Hematopoietic multipotent progenitor cell treated with erythropoietin and hydrocortisone succinate and interleukin-3 and kit ligand, for 6 days (in vitro differentiated cells): ENCODE measurements around the gene TSPAN31.

Experiments
- DNase-seq: peaks from one replicate; pipeline ENCODE4 v3.0.0-alpha.2; 2015

Gene TSPAN31

DNA sequence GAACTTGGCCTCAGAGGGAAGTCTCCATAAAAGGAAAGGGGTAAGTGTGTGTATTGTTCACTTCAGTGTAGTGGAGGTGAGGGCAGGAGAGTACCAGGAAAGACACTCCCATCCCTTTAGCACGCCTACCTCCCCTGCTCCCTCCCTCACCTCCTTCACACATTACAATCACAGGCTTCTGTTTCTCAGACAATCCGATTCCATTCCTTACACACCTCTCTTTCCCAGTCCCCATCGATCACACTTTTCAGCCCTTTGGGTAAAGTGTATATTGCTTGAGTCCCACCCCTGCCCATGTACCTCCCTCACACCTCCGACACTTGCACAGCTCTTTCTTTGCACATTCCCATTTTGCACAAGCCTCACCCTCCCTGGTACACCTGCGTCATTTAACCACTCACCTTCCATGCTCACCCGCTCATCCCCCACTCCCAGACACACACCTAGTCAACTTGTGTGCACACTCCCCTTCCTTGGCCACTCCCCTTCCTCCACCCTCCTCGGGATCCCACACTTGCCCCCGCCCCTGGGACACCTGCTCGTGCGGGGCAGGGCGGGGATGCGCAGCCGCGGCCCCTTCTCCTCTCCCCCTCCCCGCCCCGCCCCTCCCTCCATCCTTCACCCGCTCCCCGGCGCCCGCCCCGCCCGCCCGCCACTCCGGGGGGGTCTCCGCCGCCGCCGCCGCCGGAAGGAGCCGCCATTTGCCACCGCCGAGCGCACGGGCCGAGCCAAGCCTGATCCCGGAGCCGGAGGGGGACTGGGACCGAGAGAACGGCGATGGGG is 9.8 kb downstream of the TSPAN31 start, which contains the start of gene MARCHF9:
TSS of gene MARCHF9 (plus strand) at position 693 of the 783 bp plus-strand sequence. CDS start 426 bp downstream, outside the sequence.
- peak; percentile 74 for DNase-seq

DNA sequence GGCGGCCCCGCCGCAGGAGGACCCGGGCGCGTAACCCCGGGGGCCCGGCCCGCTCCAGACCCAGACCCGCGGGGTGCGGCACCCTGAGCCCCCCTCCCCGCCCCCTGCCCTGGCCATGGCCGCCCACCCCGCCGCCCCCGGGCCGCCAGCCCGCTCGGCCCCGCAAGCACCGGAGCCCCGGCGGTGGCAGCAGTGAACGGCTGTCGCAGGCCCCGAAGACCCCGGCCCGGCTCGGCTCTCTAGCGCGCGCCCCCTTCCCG is 10.3 kb downstream of the TSPAN31 start:
- no peak for DNase-seq

DNA sequence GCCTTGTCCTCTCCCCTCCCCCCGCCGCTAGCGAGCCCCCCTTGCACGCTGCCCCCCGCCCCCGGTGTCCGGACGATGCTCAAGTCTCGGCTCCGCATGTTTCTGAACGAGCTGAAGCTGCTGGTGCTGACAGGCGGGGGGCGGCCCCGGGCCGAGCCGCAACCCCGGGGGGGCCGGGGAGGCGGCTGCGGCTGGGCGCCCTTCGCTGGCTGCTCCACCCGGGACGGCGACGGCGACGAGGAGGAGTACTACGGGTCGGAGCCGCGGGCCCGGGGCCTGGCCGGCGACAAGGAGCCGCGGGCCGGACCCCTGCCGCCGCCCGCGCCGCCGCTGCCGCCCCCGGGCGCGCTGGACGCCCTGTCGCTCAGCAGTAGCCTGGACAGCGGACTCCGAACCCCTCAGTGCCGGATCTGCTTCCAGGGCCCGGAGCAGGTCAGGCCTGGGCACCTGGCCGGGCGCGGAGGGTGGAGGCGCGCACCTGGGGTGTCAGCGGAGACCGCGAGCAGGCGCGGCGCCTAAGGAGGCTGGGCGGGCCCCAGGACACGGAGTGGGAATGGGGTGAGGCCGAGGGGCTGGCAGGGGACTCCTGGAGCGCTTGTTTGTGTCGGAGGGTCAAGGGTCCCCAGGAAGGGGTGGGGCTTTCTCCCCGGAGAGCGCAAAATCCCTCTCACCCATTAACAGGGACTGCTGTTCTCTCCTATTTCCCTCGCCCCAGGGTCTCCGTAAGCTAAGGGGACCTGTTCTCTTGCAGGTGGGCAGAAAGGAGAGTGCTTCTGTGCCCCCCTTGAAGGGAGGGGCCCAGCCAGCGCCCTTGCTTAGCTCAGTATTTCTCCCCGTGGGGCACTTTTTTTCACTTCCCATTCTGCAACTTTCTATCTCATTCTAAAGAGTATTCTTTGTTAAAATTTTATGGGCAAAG is 10.9 kb downstream of the TSPAN31 start:
- peak; percentile 36 for DNase-seq

DNA sequence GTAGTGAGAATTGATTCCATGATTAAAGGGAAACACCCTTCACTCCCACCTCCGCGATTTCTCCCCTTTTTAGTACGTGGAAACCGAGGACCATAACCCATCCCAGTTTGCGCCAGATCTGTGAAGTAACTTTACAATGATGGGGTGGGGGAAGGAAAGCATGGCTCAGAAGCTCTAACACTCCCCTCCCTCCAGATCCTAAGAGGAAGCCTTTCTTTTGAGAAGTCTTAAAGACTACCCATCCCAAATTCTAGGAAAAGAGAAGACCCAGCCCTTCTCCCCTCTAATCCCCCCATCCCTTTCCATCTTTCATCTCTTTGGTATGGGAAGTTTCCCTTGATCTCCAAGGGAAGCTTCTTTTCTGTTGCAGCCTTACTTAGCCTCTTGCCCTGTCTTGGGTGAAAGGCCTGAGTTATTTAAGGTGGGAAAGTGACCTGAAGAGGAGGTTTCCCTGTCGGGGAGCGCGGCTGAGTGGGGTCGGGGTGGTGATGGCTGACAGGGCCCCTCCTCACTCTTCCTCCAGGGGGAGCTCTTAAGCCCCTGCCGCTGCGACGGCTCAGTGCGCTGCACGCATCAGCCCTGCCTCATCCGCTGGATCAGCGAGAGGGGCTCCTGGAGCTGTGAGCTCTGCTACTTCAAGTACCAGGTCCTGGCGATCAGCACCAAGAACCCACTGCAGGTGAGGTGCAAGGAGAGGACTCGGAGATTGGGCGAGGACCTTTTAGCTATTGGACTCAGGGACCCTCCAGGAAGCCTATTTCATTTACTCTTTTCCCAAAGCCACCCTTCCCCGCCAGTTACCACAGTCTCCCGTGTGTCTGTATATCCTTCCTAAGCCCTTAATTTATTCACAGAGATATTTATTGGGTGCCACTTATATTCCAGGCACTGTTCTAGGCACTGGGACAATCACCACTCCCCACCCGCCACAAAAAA is 11.8 kb downstream of the TSPAN31 start:
- DNase-seq, result peak; percentile 87

DNA sequence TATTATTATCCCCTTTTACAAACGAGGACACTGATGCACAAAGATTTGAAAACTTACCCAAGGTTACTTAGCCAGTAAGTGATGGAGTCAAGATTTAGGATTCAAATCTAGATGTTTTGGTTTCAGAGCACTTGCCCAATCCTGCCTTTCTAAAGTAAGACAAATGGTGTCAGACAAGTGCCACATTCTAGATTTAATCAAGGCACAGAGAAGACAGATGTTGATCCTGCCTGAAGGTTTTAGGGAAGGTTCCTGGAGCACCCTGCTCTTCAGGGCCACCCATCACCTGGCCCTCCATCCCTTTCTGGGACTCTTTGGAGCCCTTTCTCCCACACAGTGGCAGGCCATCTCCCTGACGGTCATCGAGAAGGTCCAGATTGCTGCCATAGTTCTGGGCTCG is 12.9 kb downstream of the TSPAN31 start:
- DNase-seq, result no peak

DNA sequence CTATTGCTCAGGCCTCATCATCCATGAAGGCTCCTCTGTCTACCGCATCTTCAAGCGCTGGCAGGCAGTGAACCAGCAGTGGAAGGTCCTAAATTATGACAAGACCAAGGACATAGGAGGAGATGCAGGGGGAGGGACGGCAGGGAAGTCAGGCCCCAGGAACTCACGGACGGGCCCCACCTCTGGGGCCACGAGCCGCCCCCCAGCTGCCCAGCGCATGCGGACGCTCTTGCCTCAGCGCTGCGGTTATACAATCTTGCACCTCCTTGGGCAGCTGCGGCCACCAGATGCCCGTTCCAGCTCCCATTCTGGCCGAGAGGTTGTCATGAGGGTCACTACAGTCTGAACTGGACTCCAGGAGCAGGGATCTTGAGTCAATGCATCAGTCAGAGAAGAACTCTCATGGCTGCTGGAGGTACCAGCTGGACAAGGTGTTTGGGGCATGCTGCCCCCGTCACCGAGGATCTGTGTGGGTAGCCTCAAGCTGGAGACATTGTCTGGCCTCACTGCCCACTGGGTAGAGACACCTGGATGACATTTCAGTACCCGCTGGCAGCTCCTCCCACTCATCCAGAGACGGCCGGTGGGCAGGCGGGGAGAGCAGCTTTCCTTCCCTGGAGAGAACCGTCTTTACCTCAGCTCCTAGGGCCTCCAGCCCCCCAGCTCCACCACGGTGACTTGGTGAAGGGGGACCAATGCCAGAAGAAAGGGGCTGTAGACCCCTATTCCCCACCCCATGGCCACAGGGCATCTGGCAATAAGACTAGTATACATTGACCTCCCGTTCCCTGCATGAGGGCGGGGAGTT is 13.9 kb downstream of the TSPAN31 start:
- no peak for DNase-seq

DNA sequence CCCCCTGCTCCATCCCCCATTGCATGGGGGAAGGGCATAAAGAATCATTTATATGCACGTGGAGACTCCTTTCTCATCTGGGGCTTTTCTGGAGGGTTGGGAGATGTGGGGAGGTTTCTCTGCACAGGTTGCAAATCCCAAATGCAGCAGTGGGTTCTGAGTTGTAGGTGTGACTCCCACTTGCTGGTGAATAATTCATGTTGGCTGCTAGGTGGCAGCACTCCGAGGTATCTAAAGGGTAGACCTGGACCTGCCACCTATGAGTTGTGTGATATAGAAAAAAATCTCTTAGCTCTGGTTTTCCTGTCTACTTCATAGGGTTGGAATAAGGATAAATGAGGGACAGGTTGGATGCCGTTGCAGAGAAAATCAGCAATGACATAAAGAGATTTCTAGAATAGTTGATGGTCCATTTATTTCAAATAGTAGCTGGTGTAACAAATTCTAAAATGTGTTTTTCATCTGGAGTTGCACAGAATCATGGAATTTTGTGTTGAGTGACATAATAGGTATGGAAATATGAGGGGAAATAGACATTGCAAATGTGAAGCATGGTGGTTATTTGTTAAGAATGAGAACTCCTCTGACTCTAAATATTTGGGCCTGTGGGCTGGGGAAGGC is 14.6 kb downstream of the TSPAN31 start:
- DNase-seq, result peak; percentile 74

DNA sequence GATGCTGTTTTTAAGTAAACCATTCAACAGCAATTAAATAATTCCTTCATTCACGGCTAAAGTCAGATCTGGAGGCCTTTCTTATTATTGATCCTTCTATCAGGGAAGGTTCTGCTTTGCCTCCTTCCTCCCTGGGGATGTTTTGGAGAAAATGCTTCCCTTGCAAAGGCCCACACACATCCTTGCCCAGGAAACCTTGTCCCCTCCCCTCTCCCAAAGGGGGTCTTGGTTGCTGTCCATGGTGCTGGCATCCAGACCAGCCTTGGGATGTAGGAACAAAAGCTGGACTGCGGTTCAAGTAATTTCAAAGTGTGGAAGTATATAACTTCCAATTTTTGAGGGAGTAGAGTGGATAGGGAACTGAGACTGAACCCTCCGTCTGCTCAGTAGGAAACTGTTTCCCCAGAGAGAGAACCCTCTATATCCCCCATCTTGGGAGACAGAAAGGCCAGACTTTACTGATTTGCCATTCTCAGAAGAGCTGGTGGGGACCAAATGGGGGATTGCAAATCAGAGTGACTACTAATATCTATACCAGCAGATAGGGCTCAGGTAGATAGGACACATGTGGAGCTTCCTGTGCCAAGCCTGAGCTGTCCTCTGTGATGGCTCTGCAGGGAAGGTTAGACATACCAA is 15.6 kb downstream of the TSPAN31 start:
- no peak for DNase-seq

DNA sequence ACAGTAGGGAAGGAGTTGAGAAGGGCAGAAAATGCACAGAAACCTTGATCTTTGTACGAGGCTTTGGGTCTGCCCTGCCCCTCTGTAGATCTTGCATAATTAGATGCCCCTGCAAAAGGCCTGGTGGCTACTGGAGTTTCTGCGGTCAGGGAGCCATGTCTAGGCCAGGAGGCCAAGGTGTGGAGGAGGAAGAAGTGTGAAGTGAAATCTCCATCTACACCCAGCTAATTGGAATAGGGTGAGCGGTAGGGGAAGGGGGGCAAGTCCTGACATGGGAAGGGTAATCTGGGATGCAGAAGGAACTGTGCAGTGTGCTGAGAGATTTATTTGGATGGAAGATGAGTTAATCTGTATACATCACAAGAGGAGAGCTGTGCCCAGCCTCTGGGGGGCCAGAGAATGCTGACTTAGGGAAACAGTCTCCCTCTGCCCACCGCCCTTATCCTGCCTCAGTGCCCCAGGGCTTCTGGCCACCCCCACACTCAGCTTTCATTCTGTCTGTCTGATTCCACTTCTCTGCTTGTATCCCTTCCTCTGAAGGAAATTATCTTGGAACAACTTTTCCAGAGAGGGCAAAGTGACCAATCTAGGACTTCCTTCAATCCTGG is 16.7 kb downstream of the TSPAN31 start:
- no peak for DNase-seq

DNA sequence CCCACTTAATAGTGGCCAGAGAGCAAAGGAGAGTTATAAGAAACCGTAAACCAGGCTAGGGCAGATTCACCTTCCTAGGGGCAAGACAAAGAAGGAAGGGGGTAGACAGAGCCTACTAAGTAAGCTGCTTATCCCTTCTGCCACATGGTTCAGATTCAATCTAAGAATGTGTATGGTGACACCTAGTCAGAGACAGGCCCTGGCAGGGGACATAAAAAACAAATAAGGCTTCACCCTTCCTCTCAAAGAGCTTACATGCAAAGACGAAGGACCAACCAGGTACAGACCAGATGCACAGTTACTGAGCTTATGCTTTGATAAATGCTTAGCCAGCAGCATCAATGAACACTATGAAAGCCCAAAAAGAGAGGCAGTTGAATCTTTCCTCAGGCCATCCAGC is 17.6 kb downstream of the TSPAN31 start:
- DNase-seq, result no peak

DNA sequence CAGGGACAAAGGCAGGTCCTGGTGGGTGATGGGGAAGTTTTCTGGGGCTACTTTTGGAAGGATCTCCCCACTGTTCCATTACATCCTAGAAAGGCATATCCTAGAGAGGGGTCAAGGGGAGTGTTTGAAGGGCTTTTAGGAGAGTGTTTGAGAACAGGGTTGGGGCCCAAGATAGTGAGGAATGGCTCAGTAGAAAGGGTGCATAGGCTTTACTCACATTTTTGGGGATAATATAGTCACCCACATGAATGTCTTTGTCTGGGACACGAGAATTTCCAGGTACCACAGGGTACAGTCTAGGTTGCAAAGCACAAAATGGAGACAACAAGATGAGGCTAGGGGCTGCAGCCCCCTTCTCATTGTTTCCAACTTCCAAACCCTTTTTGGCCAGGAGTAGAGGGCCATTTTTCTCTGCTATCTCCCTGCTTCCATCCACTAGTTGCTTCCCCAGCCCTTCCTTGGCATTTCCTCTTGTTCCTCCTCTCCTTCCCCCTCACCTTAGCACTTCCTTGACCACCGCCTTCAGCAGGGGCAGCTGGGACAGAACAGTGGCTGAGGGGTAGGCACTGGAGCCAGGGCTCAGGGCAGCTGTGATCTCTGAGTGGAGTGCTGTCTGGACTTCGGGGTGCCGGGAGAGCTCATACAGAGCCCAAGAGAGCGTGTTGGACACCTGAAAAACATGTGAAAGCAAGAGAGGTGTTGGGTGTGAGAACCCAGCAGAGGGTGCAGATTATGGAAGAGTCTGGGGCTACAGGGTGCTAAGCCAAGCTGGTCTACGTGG is 19.2 kb downstream of the TSPAN31 start:
- no peak for DNase-seq

DNA sequence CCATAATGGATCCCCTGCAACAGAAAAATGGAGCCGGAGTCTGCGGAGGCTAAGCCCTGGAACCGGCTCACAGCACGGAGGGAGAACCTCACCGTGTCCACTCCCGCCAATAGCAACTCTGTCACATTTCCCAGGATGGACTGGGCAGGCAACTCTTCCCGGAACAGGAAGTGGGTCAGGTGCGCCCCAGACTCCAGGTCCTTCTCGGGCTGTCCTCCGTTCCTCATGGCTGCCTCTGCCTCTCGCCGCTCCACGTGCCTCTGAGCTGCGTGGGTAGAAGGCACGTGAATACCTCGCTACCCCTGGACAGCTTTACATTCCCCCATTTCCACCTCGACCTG is 19.8 kb downstream of the TSPAN31 start:
- no peak for DNase-seq

DNA sequence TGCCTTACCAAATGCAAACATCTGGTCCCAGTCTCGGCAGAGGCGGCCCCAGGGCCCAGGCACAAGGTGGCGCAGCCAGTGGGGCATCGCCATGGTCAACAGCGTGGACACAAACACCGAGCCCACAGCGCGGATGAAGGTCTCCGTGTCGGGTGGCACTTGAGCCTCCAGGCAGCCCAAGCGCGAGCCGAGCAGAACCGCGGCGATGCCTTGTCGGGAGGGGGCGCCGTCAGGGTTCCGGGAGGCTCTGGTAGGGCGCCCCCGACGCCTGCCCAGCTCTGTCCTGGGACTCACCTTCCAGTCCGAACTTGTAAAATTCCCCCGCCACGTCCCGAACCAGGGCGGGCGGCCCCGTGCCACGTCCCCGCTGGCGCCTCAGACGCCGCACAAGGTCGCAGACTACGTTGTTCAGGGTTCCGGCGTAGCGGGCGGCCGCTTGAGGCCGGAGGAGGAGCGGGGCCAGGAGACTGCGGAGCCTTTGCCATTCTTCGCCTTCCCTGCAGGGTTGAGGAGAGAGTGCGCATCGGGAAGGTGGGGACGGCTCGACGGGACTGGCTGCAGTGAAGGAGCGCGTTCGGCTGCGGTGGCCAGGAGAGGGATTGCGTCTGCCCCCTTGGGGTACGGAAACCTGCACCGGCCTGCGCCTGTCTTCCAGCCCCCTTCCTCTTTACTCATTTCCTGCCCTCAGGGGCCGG is 20.3 kb downstream of the TSPAN31 start:
- DNase-seq, result peak; percentile 66

DNA sequence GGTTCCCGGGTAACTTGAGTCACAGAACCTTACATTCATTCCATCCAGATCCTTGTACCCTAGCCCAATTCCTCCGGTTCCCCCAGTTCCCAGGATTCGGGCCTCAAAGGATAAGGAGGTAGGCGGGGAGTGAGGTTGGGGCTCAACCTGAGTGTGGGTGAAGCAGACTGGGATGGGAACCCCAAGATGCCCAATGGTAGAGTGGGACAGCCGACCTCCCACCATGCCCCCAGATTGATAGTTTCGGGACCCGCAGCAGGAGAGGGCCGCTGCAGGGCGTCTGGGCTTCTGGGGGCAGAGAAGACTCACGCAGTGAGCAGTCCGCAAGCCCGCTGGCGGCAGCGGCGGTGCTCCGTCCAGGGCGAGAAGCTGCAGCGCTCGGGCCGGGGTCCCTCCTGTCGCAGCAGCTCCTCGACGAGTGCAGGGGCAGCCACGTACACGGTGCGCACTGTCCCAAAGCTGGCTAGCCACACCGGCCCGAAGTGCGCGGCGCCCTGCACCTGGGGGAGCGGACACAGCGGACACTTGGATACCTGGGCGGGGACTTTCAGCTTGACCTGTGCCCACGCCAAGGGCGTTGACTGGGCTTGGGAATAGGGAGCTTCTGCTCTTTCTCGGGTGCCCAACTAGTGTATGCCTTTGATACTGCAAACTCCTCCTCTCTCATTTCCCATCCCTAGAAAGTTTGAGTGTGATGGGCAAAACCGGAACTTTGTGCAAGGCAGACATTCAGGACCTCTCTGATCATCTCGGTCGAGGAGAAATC is 21.0 kb downstream of the TSPAN31 start:
- no peak for DNase-seq

DNA sequence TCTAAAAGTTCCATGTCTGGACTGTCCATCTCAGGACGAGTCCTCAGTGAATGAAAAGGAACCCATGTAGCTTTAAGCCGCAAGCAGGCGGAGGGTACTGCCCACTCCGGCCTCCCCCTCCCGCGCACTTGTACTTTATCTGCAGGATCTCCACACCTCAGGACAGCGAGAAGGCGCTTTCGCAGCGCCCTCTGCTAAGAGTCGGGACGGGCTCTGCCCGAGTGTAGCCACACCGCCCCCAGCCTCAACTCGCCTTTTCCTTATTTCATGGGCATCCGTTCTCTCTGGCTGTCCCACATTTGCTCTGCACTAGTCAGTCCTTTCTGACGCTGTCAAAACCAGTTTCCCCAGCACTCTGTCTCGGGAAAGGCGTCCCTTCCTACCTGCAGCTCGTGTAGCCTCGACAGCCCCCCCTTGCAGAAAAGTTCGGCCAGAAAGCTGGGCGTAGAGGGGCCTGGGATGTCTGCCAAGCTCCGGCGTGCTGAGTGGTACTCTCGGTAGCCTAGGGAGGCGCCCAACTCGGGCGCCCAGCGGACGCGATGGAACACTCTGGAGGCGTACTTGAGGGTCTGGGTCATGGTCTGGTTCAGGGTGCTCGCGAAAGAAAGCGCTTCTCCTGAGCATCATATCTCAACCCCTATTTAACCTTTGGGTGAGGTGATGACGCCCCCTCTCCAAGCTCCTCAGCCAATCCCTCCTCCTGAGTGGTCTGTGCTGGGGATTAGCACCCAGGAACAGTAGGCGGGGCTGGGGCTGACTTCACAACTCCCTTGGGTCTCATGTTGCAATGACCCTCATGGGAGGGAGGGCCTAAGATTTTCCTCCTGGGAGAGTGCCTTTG is 21.8 kb downstream of the TSPAN31 start, which contains the start of gene CYP27B1:
TSS of gene CYP27B1 (minus strand) at position 615 of the 841 bp plus-strand sequence. CDS start at position 578, 37 bp downstream.
- DNase-seq, result peak; percentile 55

DNA sequence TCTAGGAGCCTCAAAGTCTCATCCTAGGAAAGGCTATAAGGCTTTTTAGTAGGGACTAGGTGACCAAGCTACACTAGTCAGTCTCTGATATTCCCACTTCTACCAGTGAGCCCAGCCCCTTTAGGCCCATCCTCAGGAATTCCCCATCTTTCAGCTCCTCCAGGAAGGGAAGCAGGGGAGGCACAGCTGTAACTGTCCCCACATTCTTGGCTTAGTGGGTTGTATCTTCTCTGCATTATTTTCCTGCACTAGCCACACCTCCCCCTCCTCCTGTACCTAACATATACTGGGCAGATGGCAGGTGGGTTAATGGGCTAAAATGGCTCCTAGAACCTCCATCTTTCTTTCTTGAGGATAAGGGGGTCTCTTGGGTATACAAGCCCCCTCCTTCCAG is 22.5 kb downstream of the TSPAN31 start:
- no peak for DNase-seq

DNA sequence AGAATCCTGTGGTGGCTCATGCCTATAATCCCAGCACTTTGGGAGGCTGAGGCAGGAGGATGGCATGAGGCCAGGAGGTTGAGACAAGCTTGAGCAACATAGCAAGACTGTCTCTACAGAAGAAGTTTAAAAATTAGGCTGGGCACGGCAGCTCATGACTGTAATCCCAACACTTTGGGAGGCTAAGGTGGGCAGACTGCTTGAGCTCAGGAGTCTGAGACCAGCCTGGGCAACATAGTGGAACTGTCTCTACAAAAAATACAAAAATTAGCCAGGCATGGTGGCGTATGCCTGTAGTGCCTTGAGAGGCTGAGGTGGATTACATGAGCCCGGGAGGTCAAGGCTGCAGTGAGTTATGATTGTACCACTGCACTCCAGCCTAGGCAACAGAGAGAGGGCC is 23.0 kb downstream of the TSPAN31 start:
- DNase-seq, result no peak
